Daoy (cell line): ENCODE data around the gene TMSB4X. TPM values are rescaled to one million over a fixed set of nuclear protein-coding genes. Genes with fewer than 3 reads are reported as not detected.
"Not testable (repeated sequence)": the region's sequence is repeated elsewhere in the genome, so short reads cannot be mapped to it uniquely, and the experiment has no call there.

Experiments
- DNase-seq: peaks from one replicate; pipeline ENCODE4 v3.0.0-alpha.2; 2015; ENCODE audit warnings: low read depth
- total RNA-seq: library from RNA; depleted of rRNA; stranded (reverse); fragments of >200 nt; shearing (Covaris generic); gene quantifications from 2 replicates; pipeline ENCODE4 v1.2.3, GENCODE V29; 2014; rRNA removed

Gene TMSB4X
- 2,195 and 2,514 TPM in 2 replicates for total RNA-seq

GRCh38 chrX:12974796-12975669 is at the start of gene TMSB4X:
Gene TMSB4X (plus strand): TSS chrX:12975110.
- DNase-seq: peak; percentile 87

- DNase-seq: peak; percentile 11
Measured at GRCh38 chrX:12929701-12930100, 45.2 kb upstream of the TMSB4X start.

- no peak for DNase-seq
Measured at GRCh38 chrX:12930150-12930549, 44.8 kb upstream of the TMSB4X start.

- DNase-seq: no peak
Measured at GRCh38 chrX:12932244-12932643, 42.7 kb upstream of the TMSB4X start.

- no peak for DNase-seq
Measured at GRCh38 chrX:12934850-12935249, 40.1 kb upstream of the TMSB4X start.

GRCh38 chrX:12936947-12937346 is 38.0 kb upstream of the TMSB4X start:
- no peak for DNase-seq

- not testable (repeated sequence) for DNase-seq
Measured at GRCh38 chrX:12940471-12940870, 34.4 kb upstream of the TMSB4X start.

GRCh38 chrX:12943592-12943991 is 31.3 kb upstream of the TMSB4X start:
- DNase-seq: not testable (repeated sequence)

GRCh38 chrX:12944452-12944851 is 30.5 kb upstream of the TMSB4X start:
- not testable (repeated sequence) for DNase-seq

GRCh38 chrX:12945494-12945893 is 29.4 kb upstream of the TMSB4X start:
- no peak for DNase-seq

- no peak for DNase-seq
Measured at GRCh38 chrX:12946406-12946805, 28.5 kb upstream of the TMSB4X start.

GRCh38 chrX:12946838-12947544 is 27.9 kb upstream of the TMSB4X start:
- peak; percentile 73 for DNase-seq

- no peak for DNase-seq
Measured at GRCh38 chrX:12947545-12948235, 27.2 kb upstream of the TMSB4X start.

GRCh38 chrX:12948495-12948894 is 26.4 kb upstream of the TMSB4X start:
- DNase-seq: no peak

GRCh38 chrX:12949205-12949926 is 25.5 kb upstream of the TMSB4X start:
- no peak for DNase-seq

GRCh38 chrX:12949927-12950656 is 24.8 kb upstream of the TMSB4X start:
- peak; percentile 75 for DNase-seq

- DNase-seq: peak; percentile 65
Measured at GRCh38 chrX:12950851-12951594, 23.9 kb upstream of the TMSB4X start.

- DNase-seq: no peak
Measured at GRCh38 chrX:12951595-12951975, 23.3 kb upstream of the TMSB4X start.

GRCh38 chrX:12953420-12953819 is 21.5 kb upstream of the TMSB4X start:
- no peak for DNase-seq

- DNase-seq: no peak
Measured at GRCh38 chrX:12954376-12954775, 20.5 kb upstream of the TMSB4X start.
